ENCODE results near the gene RALGPS1.

Gene RALGPS1

GRCh38 chr9:127105805-127106465, 191.4 kb downstream of the RALGPS1 start:
- DNase-seq = no peak

GRCh38 chr9:127106466-127106855, 191.9 kb downstream of the RALGPS1 start:
- DNase-seq = no peak

DNA sequence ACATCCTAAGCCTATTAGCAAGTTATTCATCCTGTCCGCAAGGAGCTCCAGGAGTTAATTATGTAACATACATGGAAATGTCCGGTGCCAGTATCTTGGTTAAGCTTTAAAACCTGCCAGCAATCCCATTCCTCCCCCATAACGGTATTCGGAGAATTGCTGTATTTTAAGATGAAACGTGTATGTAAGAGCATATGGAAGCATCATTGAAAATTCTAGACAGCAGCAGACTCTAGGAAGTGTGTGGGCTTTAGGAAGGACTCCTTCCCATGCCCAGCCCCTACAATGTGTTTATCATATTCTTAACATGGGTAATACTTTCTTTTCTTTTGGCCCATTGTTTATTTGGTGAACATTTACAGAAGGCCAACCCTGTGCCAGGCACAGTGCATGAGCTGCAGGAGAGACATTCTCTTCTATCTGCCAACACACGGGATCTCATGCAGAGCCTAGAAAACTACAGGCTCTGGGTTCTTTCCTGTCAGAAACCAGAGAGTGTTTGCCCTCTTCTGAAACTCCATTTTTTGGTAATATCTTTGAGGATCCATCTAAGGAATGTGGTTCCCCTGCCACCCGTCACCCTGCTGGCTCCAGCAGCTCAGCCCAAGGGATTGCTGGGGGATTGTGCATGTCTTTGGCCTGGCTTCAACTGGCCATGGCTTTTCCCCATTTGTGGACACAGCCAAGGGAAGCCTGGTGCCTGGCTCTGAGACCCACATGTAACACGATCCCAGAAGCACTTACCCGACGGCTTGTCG, 192.8 kb downstream of the RALGPS1 start:
- no peak for DNase-seq

DNA sequence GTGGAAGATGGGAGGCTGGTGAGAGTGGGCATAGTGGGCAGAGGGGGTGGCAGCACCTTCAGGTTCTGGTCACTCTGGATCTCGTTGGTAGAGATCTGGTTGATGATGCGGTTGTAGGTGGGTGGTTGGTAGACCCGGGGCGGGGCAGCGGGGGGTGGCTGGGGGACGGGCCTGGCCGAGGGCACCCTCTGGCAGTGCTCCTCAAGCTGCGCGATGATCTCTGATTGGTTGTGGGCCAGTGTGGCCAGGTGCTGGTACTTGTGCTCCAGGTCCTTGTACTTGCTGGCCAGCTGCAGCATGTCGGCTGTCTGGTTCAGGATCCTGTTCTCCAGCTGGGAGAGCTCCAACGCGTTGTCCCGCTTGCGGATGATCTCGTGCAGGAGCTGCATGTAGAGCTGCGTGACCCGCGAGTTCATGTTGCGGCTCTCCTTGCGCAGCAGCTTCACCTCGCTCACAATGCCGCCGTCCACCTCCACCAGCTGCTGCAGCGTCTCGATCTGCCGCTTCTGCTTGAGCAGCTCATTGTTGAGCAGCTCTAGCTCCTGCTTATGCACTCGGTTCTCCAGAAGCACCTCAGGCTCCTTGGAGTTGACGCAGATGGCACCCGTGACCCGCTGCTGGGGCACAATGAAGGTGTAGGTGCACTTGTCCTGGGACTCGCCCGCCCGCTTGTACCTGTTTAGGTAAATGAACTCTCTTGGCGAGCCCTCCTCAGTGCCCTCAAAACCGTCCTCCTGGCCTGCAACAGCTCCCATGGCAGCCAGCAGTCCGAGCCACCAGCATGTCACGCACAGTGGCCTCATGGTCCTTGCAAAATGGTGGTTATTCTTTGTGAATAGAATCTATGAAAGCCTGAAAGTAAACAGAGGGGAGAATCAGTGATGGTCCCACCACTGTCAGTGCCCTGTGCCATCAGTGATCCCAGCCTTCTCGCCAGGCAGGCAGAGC, 193.6 kb downstream of the RALGPS1 start:
- DNase-seq = no peak

GRCh38 chr9:127109212-127109711, 194.7 kb downstream of the RALGPS1 start:
- DNase-seq = no peak

GRCh38 chr9:127112056-127112455, 197.5 kb downstream of the RALGPS1 start:
- DNase-seq = no peak

- no peak for DNase-seq
Observed at GRCh38 chr9:127112735-127113161, 198.2 kb downstream of the RALGPS1 start.

DNA sequence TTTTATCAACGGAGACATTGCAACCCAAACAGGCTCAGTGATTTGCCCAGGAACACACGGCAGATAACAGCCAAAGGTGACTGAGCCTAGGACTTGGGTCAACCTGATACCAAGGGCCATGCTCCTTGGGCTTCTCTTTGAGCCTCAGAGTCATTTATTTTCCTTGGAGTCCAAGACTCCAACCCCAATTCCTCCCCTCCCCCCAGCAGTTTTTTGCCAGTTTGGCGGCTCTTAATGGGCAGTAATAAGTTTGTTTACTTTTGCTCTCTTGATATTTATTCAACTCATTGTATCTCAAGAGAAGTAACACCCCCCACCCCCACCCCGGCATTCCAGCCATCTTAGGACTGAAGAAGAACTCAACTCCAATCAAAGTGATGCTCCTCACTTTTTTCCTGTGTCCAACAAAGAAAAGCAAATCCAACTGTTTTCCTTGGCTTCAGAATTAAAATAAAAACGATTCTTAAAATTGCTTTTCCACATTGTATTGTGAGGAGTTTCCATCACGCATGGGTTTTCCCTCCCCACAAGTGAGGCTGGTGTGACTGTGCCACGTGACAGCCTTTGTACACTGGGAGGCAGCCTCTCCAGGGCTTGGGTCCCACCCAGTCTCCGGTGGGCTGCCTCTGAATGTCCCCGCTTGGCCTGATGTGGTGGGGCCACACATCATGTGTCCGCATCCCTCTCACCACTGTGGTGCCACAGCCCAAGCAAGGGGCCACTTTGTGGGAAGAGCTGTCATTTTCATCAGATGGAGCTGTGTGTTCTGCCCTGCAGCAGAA, 198.8 kb downstream of the RALGPS1 start:
- DNase-seq = no peak

GRCh38 chr9:127114606-127115005, 200.0 kb downstream of the RALGPS1 start:
- no peak for DNase-seq

DNA sequence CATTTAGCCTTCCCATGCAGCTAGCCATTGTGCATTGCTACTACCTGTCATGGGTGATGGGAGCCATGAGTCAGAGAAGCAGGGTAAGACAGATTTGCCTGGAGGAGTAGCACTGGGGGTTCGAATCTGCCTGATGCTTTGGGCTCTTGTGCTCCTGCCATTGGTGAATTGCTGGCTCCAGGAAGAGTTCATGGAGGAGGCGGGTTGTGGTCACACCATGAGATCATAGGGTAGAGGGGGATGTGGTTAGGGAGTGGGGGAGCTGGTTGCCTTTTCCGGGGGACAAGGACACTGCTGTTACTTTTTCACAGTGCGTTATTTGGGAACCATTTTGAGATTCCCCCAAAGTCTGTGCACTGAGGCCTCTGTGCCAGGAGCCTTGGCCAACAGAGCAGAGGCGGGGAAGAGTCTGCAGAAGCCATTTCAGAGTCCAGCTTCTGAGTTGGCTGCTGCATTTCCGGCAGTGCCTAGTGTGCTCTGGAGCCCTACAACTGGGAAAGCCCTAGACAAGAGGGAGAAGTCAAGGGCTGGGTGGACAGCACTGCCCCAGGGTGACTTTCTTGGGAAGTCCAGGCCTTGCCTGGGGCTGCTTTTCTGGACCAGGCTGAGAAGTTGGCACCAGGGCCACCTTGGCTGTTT, 201.6 kb downstream of the RALGPS1 start:
- DNase-seq = peak in 1 of 3 donors; percentile 4

- no peak for DNase-seq
Observed at GRCh38 chr9:127116957-127117356, 202.4 kb downstream of the RALGPS1 start.

- no peak for DNase-seq
Observed at GRCh38 chr9:127117801-127118200, 203.2 kb downstream of the RALGPS1 start.

DNA sequence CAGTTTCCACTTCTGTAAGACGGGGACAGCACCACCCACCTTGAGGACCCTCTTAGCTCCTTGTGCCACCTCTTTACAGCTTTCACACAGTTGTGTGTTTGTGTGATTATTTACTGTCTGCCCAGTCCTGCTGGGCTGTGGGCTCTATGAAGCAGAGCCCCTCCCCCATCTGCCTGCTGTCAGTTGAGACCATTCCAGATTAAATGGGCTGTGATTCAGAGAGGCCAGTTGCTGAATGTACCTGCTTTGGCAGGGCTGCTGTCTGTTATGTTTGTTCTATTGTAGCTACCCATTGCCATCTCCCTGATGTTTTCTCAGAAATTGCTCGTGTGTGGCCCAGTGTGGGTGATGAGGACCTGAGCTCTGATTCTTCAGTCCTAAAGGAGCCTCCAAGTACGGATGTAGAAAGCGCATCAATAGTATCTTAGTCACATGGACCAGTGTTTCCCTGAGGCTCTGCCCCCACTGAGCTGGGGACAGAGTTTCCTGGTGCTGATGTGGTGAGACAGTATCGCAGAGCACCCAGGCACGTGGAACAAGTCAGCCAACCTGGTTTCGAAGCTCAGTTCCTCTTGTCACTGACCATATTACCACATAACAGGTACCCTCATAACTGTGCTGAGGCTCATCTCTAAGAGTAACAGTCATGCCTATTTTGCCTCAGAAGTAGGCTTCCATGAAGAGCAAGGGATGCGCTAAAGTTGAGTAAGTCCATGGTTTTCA, 204.2 kb downstream of the RALGPS1 start:
- DNase-seq = no peak

DNA sequence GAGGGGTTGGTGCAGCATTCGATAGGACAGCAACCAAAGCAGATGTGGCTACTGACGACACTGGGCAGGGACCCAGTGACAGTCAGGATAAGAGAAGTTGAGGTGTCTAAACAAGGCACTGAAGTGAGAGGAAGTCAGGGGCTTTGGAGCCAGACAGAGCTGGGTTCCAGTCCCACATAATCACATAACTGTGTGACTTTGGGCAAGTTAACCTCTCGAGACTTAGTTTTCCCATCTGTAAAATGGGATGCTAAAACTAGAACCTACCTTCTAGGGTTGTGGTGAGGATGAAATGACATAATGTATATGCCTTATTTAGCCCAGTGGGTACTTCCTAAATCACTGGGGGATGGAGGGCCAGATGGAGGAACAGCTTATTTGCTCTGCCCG, 204.7 kb downstream of the RALGPS1 start:
- DNase-seq = no peak

- DNase-seq = no peak
Observed at GRCh38 chr9:127121628-127122175, 207.1 kb downstream of the RALGPS1 start.

DNA sequence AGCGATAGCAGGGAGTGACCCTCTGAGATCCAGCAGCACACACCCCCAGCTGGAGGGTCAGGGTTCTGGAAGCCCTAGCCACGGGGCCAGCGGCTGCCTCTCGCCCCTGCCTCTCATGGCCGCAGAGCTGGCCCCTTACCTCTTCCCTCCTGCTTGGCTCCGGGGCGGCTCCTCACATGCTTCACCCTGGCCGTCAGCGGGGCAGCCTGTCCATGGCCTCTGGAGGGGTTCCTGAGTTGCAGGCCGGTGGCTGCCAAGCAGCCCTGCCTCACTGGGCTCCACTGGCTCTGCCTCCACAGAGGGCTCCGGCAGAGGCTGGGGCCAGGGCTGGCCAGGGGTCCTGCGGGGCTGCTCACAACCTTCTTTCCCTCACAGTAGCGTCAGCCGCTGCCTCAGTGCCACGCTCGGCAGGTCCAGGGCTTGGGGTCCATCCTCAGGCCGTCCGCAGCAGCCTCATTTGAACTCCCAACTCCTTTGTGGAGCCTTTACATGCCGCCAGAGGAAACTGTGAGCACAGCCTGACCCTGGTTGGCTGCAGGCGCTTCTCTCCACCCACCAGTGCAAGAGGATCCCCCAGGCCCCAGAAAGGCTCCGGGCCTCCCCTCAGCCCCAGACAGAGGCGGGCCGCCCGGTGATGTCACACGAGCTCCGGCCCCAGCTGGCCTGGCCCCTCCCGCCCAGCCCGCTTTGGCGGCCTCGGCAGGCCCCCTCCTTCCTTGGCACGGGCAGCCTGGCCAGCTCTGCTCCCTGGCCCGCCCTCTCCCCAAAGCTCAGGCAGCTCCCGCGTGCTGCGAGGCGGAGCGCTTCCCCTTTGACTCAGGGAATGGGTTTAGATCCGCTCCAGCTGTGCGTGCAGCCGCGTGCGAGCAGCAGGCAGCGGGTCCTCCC, 207.8 kb downstream of the RALGPS1 start, which contains the start of gene ANGPTL2:
ANGPTL2 (minus strand) TSS at position 460 of the 888 bp plus-strand sequence. CDS start 13,904 bp downstream, outside the sequence.
- peak; percentile 68 to 85 (median 80) for DNase-seq

DNA sequence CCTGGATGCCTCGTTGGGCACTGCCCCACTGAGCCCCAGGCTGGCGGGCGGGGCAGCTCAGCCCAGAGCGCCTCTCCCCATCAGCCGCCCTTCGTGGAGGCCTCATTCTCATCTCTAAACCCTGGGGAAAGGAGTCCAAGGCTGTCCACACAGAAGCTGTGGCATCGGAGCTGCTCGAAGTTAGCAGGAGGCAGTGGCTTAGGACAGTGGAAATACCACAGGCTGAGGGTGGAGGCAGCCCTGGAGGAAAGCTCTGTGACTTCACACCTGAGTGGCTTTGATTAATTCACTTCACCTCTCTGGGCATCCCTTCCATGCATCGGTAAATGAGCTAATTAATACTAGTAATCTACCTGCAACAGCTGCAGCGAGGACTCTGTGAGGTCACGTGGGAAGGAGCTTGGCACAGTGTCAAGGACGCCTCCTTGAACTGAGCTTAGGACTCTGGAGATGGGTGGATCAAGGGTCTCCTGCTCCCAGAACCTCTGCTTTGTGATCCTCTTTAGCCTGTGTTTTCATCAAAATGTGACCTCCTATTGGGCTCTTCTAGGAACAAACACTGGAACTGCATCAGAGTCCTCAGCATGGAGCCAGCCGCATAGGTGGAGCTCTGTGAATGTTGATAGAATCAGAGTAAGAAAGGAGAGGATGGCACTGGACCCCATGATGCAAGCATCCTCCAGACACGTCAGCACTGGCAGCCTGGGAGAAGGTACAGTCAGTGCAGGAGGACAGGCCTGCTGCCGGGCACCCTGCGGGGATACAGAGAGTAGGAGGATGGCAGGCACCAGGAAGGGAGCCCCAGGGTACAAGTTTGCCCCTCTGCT, 208.7 kb downstream of the RALGPS1 start:
- DNase-seq = no peak

DNA sequence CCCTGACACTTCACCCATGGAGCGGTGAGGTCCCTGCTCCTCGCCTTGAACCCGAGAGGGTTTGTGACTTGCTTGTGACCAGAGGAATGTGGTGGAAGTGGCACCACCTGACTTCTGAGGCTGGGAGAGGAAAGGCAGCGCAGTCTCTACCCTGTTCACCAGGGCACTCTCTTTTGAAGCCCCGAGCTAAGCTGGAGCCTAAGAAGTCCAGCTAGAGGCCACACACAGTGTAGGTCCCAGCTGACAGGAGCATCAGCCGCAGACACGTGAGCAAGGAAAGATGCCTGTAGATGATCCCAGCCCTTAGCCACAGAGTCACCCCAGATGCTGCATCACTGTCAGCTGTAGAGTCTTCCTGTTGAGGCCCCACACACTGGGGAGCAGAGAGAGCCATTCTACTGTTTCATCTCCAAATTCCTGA, 209.5 kb downstream of the RALGPS1 start:
- no peak for DNase-seq

DNA sequence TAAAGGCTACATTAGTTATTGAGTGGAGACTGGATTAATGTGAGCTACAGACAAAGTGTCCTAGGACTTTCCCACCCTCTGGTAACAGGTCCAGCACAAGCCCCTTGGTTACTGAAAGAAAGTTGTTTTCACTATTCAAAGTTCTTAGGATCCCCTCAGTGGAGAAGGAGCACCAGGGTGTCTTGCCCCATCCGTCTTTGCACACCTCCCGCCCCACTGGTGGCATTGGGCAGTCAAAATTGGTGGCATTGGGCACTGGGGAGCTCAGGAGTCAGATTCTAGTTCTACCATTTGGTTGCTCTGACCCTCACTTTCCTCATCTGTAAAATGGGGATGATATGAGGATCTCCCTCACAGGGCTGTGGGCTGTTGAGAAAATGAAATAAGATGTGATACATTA, 210.2 kb downstream of the RALGPS1 start:
- DNase-seq = no peak

All from suppressor macrophage treated with lipopolysaccharide for 1 hour (primary cell).